ENCODE results near the gene LPIN2. TPM values are rescaled to one million over a fixed set of nuclear protein-coding genes. Genes with fewer than 3 reads are reported as not detected.

The LPIN2 gene
- total RNA-seq, 1 experiment from 2014 or later = 10.7 TPM

DNA sequence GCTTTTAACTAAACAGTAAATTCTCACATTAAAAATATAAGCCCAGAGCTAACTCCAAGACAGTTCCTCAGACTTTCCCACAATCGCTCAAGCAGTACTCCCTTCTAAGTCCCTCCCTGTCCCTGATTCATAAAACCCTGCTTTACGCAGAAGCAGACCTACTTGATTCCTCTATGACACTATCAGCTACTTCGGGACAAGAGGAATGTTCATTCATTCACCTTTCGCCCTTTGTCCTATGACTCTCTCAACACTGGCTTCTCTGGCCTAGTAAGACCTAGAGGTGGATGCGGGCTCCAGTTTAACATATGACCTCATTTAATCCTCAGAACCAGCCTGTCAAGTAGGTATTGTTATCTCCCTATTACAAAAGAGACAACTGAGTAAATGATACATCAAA lies 10.2 kb downstream of the LPIN2 start (continued):
- TF ChIP-seq, protein P1, sequence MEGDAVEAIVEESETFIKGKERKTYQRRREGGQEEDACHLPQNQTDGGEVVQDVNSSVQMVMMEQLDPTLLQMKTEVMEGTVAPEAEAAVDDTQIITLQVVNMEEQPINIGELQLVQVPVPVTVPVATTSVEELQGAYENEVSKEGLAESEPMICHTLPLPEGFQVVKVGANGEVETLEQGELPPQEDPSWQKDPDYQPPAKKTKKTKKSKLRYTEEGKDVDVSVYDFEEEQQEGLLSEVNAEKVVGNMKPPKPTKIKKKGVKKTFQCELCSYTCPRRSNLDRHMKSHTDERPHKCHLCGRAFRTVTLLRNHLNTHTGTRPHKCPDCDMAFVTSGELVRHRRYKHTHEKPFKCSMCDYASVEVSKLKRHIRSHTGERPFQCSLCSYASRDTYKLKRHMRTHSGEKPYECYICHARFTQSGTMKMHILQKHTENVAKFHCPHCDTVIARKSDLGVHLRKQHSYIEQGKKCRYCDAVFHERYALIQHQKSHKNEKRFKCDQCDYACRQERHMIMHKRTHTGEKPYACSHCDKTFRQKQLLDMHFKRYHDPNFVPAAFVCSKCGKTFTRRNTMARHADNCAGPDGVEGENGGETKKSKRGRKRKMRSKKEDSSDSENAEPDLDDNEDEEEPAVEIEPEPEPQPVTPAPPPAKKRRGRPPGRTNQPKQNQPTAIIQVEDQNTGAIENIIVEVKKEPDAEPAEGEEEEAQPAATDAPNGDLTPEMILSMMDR (IDR thresholded peaks at IDR 0.05 in 2 of 3, conservative IDR thresholded peaks at IDR 0.05 in 1 of 3; ENCODE audit: borderline replicate concordance in 1 of 3, insufficient read depth in 1 of 3, low read depth in 2 of 3, low read length in 2 of 3) = no peak
- TF ChIP-seq SRF (IDR thresholded peaks at IDR 0.05; ENCODE audit: low read depth) = no peak
- no peak for TF ChIP-seq EZH2 (IDR thresholded peaks at IDR 0.05)
- no peak for TF ChIP-seq POLR2A (IDR thresholded peaks at IDR 0.05; ENCODE audit: borderline replicate concordance, extremely low read depth, insufficient read depth, insufficient read length)
- no peak for TF ChIP-seq TCF7L2 (IDR thresholded peaks at IDR 0.05; ENCODE audit: borderline replicate concordance, extremely low read depth, insufficient read depth, insufficient read length)
- no peak for TF ChIP-seq POLR2AphosphoS5 (IDR thresholded peaks at IDR 0.05; ENCODE audit: low read depth, low read length)
- TF ChIP-seq ZFX (IDR thresholded peaks at IDR 0.05) = no peak

- CTCF ChIA-PET = no interaction called here
Observed at GRCh38 chr18:2998644-2999043, 14.3 kb downstream of the LPIN2 start.

More at GRCh38 chr18:2998644-2999043, 14.3 kb downstream of the LPIN2 start:
- ATAC-seq = no peak
- ChIA-PET RAD21 (ENCODE audit: low non-redundant PET in 1 of 2, low total read pairs in 2 of 2, uncharacterized antibody in 2 of 2, unreplicated experiment in 2 of 2) (no interaction called here), POLR2A (no interaction called here)
- Histone ChIP-seq H3K4me3 (replicated peaks in 1 of 2; ENCODE audit: low read depth in 1 of 2, low read length in 2 of 2) (no peak overlapping the region), H4K20me1 (ENCODE audit: insufficient read depth) (no peaks in the 10 kb centered on the region), H3K79me2 (ENCODE audit: insufficient read depth, low read length) (peaks cover 10% of the 10 kb centered on the region; the same call in 1 of the 2 replicates), H3K9me2 (ENCODE audit: insufficient read depth) (no peaks in the 10 kb centered on the region), H3K27me3 (ENCODE audit: insufficient read depth, low read length) (no peaks in the 10 kb centered on the region), H3K36me3 (ENCODE audit: control insufficient read depth in 1 of 2, insufficient read depth in 2 of 2, low read length in 2 of 2) (0 out of 4 replicates have a peak, but pooled peaks cover 0 to 4% of the 10 kb centered on the region in 2 experiments), H3K4me2 (ENCODE audit: low read length) (no peak overlapping the region), H3K9me3 (ENCODE audit: control insufficient read depth in 1 of 2, insufficient read depth in 1 of 2, low read depth in 1 of 2, low read length in 2 of 2) (no peaks in the 10 kb centered on the region), H3K27ac (ENCODE audit: low read depth, low read length) (no peak overlapping the region), H3K9ac (ENCODE audit: low read length) (no peak overlapping the region), H2AFZ (ENCODE audit: low read depth, low read length, poor library complexity, severe bottlenecking) (no peak overlapping the region), H3K4me1 (ENCODE audit: control insufficient read depth in 1 of 2, insufficient read depth in 2 of 2, low read length in 2 of 2) (0 out of 4 replicates have a peak, but pooled peaks cover 0 to 4% of the 10 kb centered on the region in 2 experiments)
- no TSS peak for BruUV-seq (replicated peaks)
- DNase-seq (ENCODE audit: low read depth, low spot score) = no peak
- intact Hi-C loops (cut with micrococcal nuclease) = no loop called here
- TF ChIP-seq JUND (IDR thresholded peaks at IDR 0.05) (no peak), RAD21 (IDR thresholded peaks at IDR 0.05; ENCODE audit: low read depth) (no peak), ATF3 (IDR thresholded peaks at IDR 0.05) (no peak), POLR2A (IDR thresholded peaks at IDR 0.05; ENCODE audit: borderline replicate concordance, extremely low read depth, insufficient read depth, insufficient read length) (no peak), YY1 (IDR thresholded peaks at IDR 0.05; ENCODE audit: extremely low read depth, insufficient replicate concordance, low read depth, low read length) (no peak), POLR2AphosphoS5 (IDR thresholded peaks at IDR 0.05; ENCODE audit: low read depth, low read length) (no peak), SRF (IDR thresholded peaks at IDR 0.05; ENCODE audit: low read depth) (no peak)
